ENCODE data around the gene CPT2.
A peak's percentile ranks its signal among the peaks of the same experiment; 100 is the strongest.

CPT2 gene

DNA sequence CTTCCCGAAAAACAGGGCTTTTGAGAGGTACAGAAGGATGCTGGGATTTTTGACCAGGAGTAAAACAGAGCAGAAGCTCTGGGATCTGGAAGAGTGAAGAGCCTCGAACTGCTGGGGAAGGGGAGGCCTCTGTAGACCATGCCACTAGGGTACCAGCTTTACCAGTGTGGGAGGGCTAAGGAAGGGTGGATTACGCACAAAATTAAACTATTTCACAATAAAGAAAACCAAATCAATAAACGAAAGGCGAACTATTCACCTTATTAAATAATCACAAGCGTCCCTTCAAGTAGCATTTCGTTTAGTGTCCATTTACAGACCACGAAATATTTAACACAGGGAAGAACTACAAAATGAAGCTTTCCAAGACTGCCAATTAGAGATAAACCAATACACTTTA lies 23.1 kb downstream of the CPT2 start:
- POLR2A ChIA-PET: interaction anchor here (0.9 to 1.5 kb wide), 2 partner anchors 11 to 18 kb away, joined by 4 to 6 read pairs; partner anchors contain the start of gene MAGOH

DNA sequence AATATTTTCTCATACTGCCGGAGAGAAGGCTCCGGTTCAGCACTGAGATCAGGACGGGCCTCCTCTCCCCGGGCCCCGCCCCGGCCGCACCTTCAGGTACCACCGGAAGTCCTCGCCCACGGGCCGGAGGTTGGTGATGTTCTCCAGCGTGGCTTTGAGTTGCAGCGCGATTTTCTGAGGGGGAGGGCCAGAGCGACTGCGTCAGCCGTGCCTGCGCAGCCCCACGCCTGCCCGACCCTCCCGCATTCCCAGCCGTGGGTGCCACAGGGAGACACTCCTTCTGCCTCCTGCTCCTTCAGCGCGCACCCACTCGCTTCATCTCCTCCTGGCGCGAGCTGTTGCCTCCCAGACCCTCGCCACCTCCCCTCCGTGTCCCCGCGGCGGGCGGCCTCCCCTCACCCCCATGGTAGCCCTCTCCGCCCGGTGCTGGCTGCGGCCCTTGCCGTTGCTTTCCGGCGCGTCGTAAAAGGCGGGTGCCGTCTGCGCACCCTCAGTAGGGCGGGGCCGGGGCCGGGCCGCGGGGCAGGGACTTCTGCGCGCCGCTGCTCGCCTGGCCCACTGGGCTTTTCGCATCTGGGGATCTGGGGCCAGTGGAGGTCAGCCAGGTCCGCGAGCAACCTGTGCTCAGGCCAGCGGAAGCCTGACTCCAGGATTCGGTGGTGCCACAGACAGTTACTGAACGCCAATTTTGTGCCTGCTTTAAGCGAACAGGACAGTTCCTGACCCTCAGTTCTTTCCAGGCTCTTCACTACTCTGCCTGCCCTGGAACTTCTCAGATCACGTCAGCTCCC lies 23.7 kb downstream of the CPT2 start, which contains the start of gene CZIB:
Gene CZIB, minus strand, starts transcription at position 464 of the 791 bp plus-strand sequence. Its CDS starts 59 bp downstream, at position 405.
- POLR2A ChIA-PET: interaction anchor here (0.6 to 1.5 kb wide), 2 partner anchors 18 to 1149 kb away, joined by 4 to 6 read pairs; partner anchors contain the start of gene MAGOH
- peak; percentile 95 for TF ChIP-seq ZBTB26 (tag by site-specific recombination; optimal IDR thresholded peaks at IDR 0.05)
- TF ChIP-seq ZNF146 (tag by site-specific recombination; IDR thresholded peaks at IDR 0.05): peak; percentile 60; the same call in 1 of the 2 replicates
- TF ChIP-seq KLF1 (tag by site-specific recombination; IDR thresholded peaks at IDR 0.05): peak; percentile 80
- TF ChIP-seq, protein P1, sequence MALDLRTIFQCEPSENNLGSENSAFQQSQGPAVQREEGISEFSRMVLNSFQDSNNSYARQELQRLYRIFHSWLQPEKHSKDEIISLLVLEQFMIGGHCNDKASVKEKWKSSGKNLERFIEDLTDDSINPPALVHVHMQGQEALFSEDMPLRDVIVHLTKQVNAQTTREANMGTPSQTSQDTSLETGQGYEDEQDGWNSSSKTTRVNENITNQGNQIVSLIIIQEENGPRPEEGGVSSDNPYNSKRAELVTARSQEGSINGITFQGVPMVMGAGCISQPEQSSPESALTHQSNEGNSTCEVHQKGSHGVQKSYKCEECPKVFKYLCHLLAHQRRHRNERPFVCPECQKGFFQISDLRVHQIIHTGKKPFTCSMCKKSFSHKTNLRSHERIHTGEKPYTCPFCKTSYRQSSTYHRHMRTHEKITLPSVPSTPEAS (tag by site-specific recombination; IDR thresholded peaks at IDR 0.05): peak; percentile 64
- no peak for TF ChIP-seq ZNF571 (tag by site-specific recombination; IDR thresholded peaks at IDR 0.05)
- peak; percentile 97 for TF ChIP-seq ZEB2 (tag by site-specific recombination; IDR thresholded peaks at IDR 0.05)
- TF ChIP-seq, protein P2, sequence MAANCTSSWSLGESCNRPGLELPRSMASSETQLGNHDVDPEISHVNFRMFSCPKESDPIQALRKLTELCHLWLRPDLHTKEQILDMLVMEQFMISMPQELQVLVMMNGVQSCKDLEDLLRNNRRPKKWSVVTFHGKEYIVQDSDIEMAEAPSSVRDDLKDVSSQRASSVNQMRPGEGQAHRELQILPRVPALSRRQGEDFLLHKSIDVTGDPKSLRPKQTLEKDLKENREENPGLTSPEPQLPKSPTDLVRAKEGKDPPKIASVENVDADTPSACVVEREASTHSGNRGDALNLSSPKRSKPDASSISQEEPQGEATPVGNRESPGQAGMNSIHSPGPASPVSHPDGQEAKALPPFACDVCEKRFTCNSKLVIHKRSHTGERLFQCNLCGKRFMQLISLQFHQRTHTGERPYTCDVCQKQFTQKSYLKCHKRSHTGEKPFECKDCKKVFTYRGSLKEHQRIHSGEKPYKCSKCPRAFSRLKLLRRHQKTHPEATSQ (tag by site-specific recombination; IDR thresholded peaks at IDR 0.05): peak; percentile 99; the same call in 1 of the 2 replicates
- peak; percentile 99 for TF ChIP-seq KLF16 (tag by site-specific recombination; IDR thresholded peaks at IDR 0.05)
- no peak for TF ChIP-seq ZNF560 (tag by site-specific recombination; IDR thresholded peaks at IDR 0.05; ENCODE audit: borderline replicate concordance)
- TF ChIP-seq, protein P3, sequence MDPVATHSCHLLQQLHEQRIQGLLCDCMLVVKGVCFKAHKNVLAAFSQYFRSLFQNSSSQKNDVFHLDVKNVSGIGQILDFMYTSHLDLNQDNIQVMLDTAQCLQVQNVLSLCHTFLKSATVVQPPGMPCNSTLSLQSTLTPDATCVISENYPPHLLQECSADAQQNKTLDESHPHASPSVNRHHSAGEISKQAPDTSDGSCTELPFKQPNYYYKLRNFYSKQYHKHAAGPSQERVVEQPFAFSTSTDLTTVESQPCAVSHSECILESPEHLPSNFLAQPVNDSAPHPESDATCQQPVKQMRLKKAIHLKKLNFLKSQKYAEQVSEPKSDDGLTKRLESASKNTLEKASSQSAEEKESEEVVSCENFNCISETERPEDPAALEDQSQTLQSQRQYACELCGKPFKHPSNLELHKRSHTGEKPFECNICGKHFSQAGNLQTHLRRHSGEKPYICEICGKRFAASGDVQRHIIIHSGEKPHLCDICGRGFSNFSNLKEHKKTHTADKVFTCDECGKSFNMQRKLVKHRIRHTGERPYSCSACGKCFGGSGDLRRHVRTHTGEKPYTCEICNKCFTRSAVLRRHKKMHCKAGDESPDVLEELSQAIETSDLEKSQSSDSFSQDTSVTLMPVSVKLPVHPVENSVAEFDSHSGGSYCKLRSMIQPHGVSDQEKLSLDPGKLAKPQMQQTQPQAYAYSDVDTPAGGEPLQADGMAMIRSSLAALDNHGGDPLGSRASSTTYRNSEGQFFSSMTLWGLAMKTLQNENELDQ (tag by site-specific recombination; IDR thresholded peaks at IDR 0.05; ENCODE audit: low read depth): no peak
- TF ChIP-seq ZNF174 (tag by site-specific recombination; IDR thresholded peaks at IDR 0.05): no peak
- TF ChIP-seq ZNF280D (tag by site-specific recombination; IDR thresholded peaks at IDR 0.05): peak; percentile 78
- TF ChIP-seq, protein P4, sequence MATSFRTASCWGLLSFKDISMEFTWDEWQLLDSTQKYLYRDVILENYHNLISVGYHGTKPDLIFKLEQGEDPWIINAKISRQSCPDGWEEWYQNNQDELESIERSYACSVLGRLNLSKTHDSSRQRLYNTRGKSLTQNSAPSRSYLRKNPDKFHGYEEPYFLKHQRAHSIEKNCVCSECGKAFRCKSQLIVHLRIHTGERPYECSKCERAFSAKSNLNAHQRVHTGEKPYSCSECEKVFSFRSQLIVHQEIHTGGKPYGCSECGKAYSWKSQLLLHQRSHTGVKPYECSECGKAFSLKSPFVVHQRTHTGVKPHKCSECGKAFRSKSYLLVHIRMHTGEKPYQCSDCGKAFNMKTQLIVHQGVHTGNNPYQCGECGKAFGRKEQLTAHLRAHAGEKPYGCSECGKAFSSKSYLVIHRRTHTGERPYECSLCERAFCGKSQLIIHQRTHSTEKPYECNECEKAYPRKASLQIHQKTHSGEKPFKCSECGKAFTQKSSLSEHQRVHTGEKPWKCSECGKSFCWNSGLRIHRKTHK (tag by site-specific recombination; IDR thresholded peaks at IDR 0.05): no peak
- TF ChIP-seq EGR2 (tag by site-specific recombination; IDR thresholded peaks at IDR 0.05; ENCODE audit: low read depth): peak; percentile 96

More for the DNA sequence above, 23.1 kb downstream of the CPT2 start:
- Histone ChIP-seq H3K9me3 (ENCODE audit: control insufficient read depth, insufficient read depth, low read depth, low read length) (no peaks in the 10 kb centered on the region), H3K36me3 (ENCODE audit: control insufficient read depth in 2 of 2, insufficient read depth in 1 of 2, low read length in 2 of 2) (peaks cover 0 to 42% of the 10 kb centered on the region in 2 experiments), H3K4me3 (ENCODE audit: low read depth, low read length) (peak overlapping the region; percentile 75), H3K27ac (ENCODE audit: extremely low read depth, low read depth, low read length) (peak overlapping the region; percentile 74; the same call in 1 of the 2 replicates), H3K4me1 (ENCODE audit: control insufficient read depth, insufficient read depth, low read length) (no peaks in the 10 kb centered on the region)
- TF ChIP-seq, protein P4 (tag by site-specific recombination; IDR thresholded peaks at IDR 0.05): no peak
- TF ChIP-seq ZNF837 (tag by site-specific recombination; IDR thresholded peaks at IDR 0.05): no peak
- TF ChIP-seq, protein P5, sequence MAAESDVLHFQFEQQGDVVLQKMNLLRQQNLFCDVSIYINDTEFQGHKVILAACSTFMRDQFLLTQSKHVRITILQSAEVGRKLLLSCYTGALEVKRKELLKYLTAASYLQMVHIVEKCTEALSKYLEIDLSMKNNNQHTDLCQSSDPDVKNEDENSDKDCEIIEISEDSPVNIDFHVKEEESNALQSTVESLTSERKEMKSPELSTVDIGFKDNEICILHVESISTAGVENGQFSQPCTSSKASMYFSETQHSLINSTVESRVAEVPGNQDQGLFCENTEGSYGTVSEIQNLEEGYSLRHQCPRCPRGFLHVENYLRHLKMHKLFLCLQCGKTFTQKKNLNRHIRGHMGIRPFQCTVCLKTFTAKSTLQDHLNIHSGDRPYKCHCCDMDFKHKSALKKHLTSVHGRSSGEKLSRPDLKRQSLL (tag by site-specific recombination; IDR thresholded peaks at IDR 0.05): no peak
- TF ChIP-seq ZNF138 (tag by site-specific recombination; IDR thresholded peaks at IDR 0.05; ENCODE audit: borderline replicate concordance): no peak
- TF ChIP-seq ZNF146 (tag by site-specific recombination; IDR thresholded peaks at IDR 0.05): no peak
- CTCF ChIA-PET: interaction anchor here (0.6 kb wide), 1 partner anchor 232 kb away, joined by 3 read pairs; no protein-coding TSS in a partner anchor

More for the DNA sequence above, 23.7 kb downstream of the CPT2 start, which contains the start of gene CZIB:
- Histone ChIP-seq H3K4me1 (ENCODE audit: control insufficient read depth, insufficient read depth, low read length) (no peaks in the 10 kb centered on the region), H3K9me3 (ENCODE audit: control insufficient read depth, insufficient read depth, low read depth, low read length) (no peaks in the 10 kb centered on the region), H3K36me3 (ENCODE audit: control insufficient read depth in 2 of 2, insufficient read depth in 1 of 2, low read length in 2 of 2) (peaks cover 0 to 36% of the 10 kb centered on the region in 2 experiments; a peak in 2 of 3 replicates), H3K27ac (ENCODE audit: extremely low read depth, low read depth, low read length) (peak within 1 kb of the TSS; percentile 74), H3K4me3 (ENCODE audit: low read depth, low read length) (peak within 1 kb of the TSS; percentile 75)
- CTCF ChIA-PET: interaction anchor here (0.6 kb wide), 1 partner anchor 232 kb away, joined by 3 read pairs; no protein-coding TSS in a partner anchor
